ENCODE data around the gene B9D1.
A peak's percentile ranks its signal among the peaks of the same experiment; 100 is the strongest.

B9D1 gene

DNA sequence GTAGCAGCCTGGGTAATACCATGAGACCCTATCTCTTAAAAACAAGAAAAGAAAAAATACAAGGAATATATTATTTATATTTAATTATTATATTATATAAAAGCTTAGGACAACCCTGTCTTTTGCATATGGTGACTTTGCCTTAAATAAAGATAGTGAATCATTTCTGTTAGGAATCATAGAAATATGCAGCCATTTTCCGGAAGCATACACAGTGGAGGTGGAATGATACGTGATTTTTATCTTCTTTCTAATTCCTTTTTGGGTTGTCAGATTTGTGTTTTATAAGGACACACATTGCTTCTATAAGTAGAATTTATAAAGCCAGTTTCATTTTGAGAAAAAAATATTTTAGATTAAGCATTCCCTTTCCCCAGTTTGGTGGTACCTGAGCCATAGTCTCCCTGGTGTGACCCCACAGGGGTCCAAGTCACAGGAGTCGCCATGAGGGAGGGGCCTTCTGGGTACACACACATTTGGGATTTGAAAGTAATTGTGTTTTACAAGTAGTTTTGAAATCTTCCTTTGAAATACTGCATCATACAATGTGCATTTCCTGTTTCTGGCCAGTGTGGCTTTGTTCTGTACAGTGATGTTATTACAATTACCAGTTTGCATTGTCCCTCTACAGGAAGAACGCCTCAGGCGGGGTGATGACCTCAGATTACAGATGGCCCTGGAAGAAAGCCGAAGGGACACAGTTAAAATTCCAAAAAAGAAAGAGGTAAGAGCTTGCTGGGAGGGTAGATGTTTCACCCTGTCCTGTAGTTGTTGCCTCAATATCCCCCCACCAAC is 50.9 kb downstream of the B9D1 start:
- DNase-seq (ENCODE audit: low read depth in 2 of 2), result peak; percentile 56 to 87
- TF ChIP-seq, protein P1, sequence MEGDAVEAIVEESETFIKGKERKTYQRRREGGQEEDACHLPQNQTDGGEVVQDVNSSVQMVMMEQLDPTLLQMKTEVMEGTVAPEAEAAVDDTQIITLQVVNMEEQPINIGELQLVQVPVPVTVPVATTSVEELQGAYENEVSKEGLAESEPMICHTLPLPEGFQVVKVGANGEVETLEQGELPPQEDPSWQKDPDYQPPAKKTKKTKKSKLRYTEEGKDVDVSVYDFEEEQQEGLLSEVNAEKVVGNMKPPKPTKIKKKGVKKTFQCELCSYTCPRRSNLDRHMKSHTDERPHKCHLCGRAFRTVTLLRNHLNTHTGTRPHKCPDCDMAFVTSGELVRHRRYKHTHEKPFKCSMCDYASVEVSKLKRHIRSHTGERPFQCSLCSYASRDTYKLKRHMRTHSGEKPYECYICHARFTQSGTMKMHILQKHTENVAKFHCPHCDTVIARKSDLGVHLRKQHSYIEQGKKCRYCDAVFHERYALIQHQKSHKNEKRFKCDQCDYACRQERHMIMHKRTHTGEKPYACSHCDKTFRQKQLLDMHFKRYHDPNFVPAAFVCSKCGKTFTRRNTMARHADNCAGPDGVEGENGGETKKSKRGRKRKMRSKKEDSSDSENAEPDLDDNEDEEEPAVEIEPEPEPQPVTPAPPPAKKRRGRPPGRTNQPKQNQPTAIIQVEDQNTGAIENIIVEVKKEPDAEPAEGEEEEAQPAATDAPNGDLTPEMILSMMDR (IDR thresholded peaks at IDR 0.05; ENCODE audit: low read depth, low read length), result no peak
- no peak overlapping the region for H3K4me3 ChIP-seq (replicated peaks in 1 of 2; ENCODE audit: low read depth in 2 of 2, low read length in 2 of 2)

DNA sequence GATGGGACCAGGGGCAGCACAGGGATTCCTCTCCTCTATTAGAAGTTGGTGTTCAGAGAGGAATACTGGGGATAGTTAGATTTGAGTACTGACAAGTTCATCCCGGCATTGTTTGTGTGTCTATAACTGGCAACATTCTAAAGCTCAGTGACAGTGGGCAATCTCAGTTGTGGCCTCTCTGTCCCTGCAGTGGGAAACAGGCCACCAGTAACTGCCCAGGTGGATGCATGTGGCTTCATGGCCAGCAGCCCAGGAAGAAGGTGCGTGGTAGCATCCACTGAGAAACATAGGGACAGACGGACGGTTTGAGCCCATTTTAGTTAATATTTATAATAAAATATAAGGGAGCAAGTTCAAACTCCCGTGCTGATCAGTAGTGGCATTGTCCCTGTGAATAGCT is 51.5 kb downstream of the B9D1 start:
- DNase-seq (ENCODE audit: low read depth in 2 of 2), result no peak
- TF ChIP-seq, protein P1 (IDR thresholded peaks at IDR 0.05; ENCODE audit: low read depth, low read length), result no peak
- H3K4me3 ChIP-seq (replicated peaks in 1 of 2; ENCODE audit: low read depth in 2 of 2, low read length in 2 of 2), result no peak overlapping the region

DNA sequence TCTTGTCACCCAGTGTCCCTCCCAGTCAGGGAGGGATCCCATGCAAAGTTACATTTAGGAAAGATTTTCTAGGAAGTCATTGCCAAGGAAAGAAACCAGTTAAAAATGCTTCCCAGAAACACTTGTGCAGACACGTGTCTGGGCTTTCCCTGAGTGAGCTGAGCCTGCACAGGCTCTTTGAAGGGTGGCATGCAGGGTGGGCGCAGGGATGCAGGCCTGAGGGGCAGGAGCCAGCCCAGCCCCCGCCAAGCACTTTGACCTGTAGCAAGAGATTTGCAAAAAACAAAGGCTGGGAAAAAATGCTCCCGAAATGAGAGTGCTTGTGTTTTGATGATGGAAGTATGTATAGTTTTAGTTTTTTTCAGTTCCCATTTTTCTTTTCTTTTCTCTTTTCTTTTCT is 52.4 kb downstream of the B9D1 start:
- TF ChIP-seq, protein P1 (IDR thresholded peaks at IDR 0.05; ENCODE audit: low read depth, low read length), result no peak
- no peak for DNase-seq (ENCODE audit: low read depth in 2 of 2)
- no peak overlapping the region for H3K4me3 ChIP-seq (replicated peaks in 1 of 2; ENCODE audit: low read depth in 2 of 2, low read length in 2 of 2)

DNA sequence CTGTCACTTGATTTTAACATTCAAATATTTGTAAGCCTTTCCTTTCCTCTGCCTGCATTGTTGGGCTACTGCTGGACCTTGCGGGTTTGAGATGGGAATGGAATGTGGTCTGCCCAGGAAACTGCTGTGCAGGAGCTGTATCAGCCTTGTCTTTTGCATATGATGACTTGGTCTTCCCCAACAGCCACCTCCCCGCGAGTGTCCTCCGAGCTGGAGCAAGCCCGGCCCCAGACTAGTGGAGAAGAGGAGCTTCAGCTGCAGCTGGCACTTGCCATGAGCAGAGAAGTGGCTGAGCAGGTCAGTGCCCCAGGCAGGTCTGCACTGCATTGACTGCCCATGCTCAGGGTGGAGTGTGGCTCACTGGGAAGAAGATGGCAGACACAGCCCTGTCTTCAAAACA is 52.8 kb downstream of the B9D1 start:
- TF ChIP-seq, protein P1 (IDR thresholded peaks at IDR 0.05; ENCODE audit: low read depth, low read length), result no peak
- no peak overlapping the region for H3K4me3 ChIP-seq (replicated peaks in 1 of 2; ENCODE audit: low read depth in 2 of 2, low read length in 2 of 2)
- DNase-seq (ENCODE audit: low read depth in 2 of 2), result no peak

DNA sequence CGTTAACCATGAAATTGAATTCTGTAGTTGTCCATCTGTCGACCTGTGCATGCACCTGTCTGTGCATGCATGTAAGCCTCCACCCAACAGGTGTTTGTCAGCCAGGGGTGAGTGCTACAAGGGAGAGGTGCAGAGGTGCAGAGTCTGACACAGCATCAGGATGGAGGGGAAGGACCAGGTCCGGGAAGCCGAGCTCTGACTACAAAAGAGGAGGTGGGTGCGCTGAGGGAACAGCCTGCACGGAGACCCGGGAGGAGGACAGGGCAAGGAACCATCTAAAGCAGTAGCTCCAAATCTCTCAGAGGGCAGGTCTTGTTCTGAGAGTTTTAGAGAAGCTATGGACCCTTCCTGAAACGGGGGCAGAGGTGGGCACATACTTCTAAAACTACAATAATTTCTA is 54.1 kb downstream of the B9D1 start:
- TF ChIP-seq, protein P1 (IDR thresholded peaks at IDR 0.05; ENCODE audit: low read depth, low read length), result no peak
- DNase-seq (ENCODE audit: low read depth in 2 of 2), result no peak
- H3K4me3 ChIP-seq (replicated peaks in 1 of 2; ENCODE audit: low read depth in 2 of 2, low read length in 2 of 2), result no peak overlapping the region

DNA sequence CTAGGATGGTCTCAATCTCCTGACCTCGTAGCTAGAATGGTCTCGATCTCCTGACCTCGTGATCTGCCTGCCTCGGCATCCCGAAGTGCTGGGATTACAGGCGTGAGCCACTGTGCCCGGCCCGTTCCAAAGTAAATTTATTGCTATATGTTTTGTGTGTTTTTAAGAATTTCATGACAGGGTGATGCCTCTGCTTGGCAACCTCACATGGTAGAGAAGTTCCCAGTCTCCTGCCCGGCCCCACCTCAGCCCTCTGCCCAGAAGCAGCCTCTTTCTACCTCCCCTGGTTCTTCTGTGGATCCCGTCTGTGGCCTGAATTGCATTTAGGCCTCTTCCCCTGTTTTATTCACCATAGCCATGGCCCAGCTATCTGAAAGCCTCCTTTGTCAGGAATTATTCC is 55.0 kb downstream of the B9D1 start:
- TF ChIP-seq, protein P1 (IDR thresholded peaks at IDR 0.05; ENCODE audit: low read depth, low read length), result no peak
- no peak for DNase-seq (ENCODE audit: low read depth in 2 of 2)

More for the DNA sequence above, 55.0 kb downstream of the B9D1 start:
- no peak overlapping the region for H3K4me3 ChIP-seq (replicated peaks in 1 of 2; ENCODE audit: low read depth in 2 of 2, low read length in 2 of 2)

Data from cardiac fibroblast (primary cell).